ENCODE measurements around the gene SHLD3.
"Not testable (repeated sequence)": the region's sequence is repeated elsewhere in the genome, so short reads cannot be mapped to it uniquely, and the experiment has no call there.

SHLD3 gene

DNA sequence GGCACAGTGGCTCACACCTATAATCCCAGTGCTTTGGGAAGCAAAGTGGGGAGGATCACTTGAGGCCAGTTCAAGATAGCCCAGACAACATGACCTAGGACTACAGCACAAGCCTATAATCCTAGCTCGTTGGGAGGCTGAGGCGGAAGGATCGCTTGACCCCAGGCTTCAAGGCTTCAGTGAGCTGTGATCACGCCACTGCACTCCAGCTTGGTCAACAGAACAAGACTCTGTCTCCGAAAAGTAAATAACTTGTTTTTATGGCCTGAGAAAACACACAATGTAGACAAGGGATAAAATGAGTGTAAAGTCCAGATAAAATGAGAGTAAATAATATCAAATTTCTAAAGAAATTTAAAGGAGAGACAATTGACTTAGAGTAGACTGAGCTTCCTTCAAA, 26.3 kb downstream of the SHLD3 start:
- DNase-seq (ENCODE audit: low read depth) = no peak
- TF ChIP-seq, protein P1, sequence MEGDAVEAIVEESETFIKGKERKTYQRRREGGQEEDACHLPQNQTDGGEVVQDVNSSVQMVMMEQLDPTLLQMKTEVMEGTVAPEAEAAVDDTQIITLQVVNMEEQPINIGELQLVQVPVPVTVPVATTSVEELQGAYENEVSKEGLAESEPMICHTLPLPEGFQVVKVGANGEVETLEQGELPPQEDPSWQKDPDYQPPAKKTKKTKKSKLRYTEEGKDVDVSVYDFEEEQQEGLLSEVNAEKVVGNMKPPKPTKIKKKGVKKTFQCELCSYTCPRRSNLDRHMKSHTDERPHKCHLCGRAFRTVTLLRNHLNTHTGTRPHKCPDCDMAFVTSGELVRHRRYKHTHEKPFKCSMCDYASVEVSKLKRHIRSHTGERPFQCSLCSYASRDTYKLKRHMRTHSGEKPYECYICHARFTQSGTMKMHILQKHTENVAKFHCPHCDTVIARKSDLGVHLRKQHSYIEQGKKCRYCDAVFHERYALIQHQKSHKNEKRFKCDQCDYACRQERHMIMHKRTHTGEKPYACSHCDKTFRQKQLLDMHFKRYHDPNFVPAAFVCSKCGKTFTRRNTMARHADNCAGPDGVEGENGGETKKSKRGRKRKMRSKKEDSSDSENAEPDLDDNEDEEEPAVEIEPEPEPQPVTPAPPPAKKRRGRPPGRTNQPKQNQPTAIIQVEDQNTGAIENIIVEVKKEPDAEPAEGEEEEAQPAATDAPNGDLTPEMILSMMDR (conservative IDR thresholded peaks at IDR 0.05; ENCODE audit: low read length) = no peak
- H3K4me3 ChIP-seq (ENCODE audit: low read length) = no peak overlapping the region

DNA sequence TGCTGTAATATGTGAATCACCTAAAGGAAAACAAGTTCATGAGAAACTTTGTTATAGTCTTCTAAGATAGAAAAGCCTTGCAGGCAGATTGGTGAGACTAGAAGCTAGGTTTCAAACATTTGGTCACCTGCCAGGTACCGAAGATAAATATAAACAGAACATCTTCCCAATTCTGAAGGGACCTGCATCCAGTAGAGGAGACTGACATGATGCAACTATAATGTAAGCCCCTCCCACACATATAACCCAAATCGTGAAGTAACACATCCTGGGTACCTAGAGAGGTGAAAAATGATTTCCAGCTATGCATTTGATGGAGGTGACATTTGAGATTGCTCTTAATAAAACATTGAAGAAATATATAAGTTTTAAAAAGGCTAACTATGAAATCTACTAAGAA, 29.9 kb downstream of the SHLD3 start:
- TF ChIP-seq, protein P1 (conservative IDR thresholded peaks at IDR 0.05; ENCODE audit: low read length) = no peak
- DNase-seq (ENCODE audit: low read depth) = no peak
- no peak overlapping the region for H3K4me3 ChIP-seq (ENCODE audit: low read length)

DNA sequence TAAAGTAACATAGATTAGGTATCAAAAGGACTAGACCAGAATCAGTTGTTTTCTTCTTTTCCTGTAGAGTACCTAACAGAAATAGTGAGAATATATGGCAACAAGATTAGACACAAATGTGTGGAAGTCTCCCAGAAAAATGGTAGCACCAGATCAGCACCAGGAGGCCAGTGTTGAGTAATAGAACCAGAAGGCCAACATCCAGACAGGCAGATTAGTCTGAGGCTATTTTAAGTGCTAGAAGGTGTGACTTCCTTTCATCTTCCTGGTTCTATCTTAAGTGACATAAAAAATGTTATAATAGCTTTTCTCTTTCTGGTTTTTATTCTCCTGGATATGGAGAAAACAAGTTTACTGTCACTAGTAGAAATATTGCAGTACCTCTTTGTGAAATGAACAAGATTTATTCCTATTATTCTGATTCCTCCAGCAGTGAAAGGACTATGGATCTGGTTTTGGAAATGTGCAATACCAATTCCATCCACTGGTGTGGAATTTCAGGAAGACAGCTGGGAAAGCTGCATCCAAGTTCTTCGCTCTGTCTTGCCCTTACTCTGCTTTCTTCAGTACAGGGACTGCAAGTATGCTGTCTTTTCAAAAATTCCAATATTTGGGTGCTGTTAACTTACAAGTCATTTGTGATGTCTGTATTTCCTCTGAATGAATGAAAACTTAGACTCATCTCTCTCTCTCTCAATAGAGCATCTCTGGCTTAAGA, 39.1 kb downstream of the SHLD3 start:
- TF ChIP-seq, protein P1 (conservative IDR thresholded peaks at IDR 0.05; ENCODE audit: low read length) = peak; percentile 51
- DNase-seq (ENCODE audit: low read depth) = peak; percentile 22

DNA sequence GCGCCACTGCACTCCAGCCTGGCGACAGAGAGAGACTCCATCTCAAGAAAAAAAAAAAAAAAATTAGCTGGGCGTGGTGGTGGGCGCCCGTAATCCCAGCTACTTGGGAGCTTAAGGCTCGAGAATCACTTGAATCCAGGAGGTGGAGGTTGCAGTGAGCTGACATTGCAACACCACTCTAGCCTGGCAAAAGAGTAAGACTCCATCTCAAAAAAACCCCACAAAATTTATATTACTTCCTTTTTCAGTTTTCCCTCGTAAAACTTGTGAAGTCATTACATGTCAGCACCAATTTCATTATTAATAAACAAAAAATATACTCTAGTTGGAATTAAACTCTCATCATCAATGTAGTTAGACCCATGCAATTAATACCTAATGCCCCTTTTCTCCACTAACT, 43.9 kb downstream of the SHLD3 start:
- TF ChIP-seq, protein P1 (conservative IDR thresholded peaks at IDR 0.05; ENCODE audit: low read length) = no peak
- DNase-seq (ENCODE audit: low read depth) = no peak
- no peak overlapping the region for H3K4me3 ChIP-seq (ENCODE audit: low read length)

More for the DNA sequence above, 39.1 kb downstream of the SHLD3 start:
- no peak overlapping the region for H3K4me3 ChIP-seq (ENCODE audit: low read length)

DNA sequence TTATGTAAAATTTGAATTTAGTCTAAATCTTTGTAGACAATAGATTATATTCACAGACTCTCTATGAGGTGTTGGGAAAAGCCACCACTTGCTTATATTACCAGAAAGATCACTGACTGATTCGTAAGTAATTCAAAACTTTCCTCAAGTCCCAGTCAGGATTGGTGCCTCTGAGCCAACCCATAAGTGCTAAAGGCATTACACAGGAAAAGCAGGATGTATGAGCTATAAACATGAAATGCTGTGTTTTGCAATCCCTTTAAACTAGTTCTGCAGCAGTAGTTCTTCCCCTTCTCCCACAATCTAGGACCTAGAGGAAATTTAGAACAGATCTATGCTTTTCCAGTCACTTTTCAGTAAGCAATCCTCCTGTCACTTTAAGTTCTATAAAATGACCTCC, 48.0 kb downstream of the SHLD3 start:
- peak; percentile 74 for DNase-seq (ENCODE audit: low read depth)
- no peak overlapping the region for H3K4me3 ChIP-seq (ENCODE audit: low read length)
- TF ChIP-seq, protein P1 (conservative IDR thresholded peaks at IDR 0.05; ENCODE audit: low read length) = no peak

DNA sequence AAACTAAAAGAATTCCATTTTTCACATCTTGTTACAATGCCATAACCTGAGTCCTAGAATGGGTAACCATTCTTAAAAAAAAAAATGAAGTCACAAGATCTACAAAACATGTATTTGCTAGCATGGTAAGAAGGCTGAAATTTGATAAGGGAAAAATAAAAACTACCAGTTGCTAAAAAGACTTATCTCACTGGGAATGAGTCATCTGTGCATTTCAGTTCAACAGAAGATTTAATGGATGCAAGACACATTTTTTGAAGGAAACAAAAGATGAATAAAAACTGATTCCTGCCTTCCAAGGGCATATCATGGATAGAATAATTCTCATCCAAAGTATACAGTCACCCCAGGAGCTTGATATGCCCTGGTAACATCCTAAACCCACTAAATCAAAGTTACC, 49.9 kb downstream of the SHLD3 start:
- no peak overlapping the region for H3K4me3 ChIP-seq (ENCODE audit: low read length)
- DNase-seq (ENCODE audit: low read depth) = no peak
- TF ChIP-seq, protein P1 (conservative IDR thresholded peaks at IDR 0.05; ENCODE audit: low read length) = no peak

DNA sequence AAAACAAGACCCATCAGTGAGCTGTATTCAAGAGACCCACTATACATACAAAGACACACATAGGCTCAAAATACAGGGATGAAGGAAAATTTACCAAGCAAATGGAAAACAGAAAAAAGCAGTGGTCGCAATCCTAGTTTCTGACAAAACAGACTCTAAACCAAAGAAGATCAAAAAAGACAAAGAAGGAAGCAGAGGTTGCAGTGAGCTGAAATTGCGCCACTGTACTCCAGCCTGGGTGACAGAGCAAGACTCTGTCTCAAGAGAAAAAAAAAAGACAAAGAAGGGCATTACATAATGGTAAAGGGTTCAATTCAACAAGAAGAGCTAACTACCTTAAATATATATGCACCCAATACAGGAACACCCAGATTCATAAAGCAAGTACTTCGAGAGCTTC, 51.2 kb downstream of the SHLD3 start:
- not testable (repeated sequence) for DNase-seq (ENCODE audit: low read depth); H3K4me3 ChIP-seq (ENCODE audit: low read length)
